Esophagus squamous epithelium (tissue), 5 donors: Measurements from ENCODE around the gene UQCRC2. TPM values are rescaled to one million over a fixed set of nuclear protein-coding genes. Genes with fewer than 3 reads are reported as not detected.

Experiments used
- DNase-seq: peaks from one replicate; lab custom pipeline; 2025; lab: John Stamatoyannopoulos, UW
- H3K27ac ChIP-seq, 4 donors: fragments of 200-600 bp; sonication (generic); one replicate each; pipeline ENCODE4 v1.5.1; 2016 to 2019; ENCODE audit warnings: mild to moderate bottlenecking in 1 of 4
- H3K27me3 ChIP-seq, 4 donors: fragments of 200-600 bp; sonication (generic); 1 replicate in 3 of 4; 2 replicates in 1 of 4; pipeline versions ENCODE4 v1.5.1 to v1.6.0; 2017 to 2021; ENCODE audit warnings: antibody characterized with exemption in 1 of 4
- H3K36me3 ChIP-seq, 3 donors: fragments of 200-600 bp; sonication (generic); one replicate each; pipeline ENCODE4 v1.5.1; 2016 to 2019
- H3K4me1 ChIP-seq, 3 donors: fragments of 200-600 bp; sonication (generic); one replicate each; pipeline ENCODE4 v1.5.1; 2017 to 2019
- H3K4me3 ChIP-seq, 4 donors: fragments of 200-600 bp; sonication (generic); 1 replicate in 3 of 4; 2 replicates in 1 of 4; pipeline ENCODE4 v1.5.1; 2016 to 2019; ENCODE audit warnings: mild to moderate bottlenecking in 2 of 4, moderate library complexity in 1 of 4
- H3K9me3 ChIP-seq, 3 donors: fragments of 200-600 bp; sonication (generic); one replicate each; pipeline ENCODE4 v1.5.1; 2016 to 2019
- CTCF ChIP-seq, 6 experiments: fragments of 450-650 bp in 4 of 6; fragments of 200-600 bp in 2 of 6; sonication (generic) in 2 of 6; IDR thresholded peaks; one replicate each; pipeline ENCODE4 v1.5.1; 2016 to 2019; ENCODE audit warnings: antibody characterized with exemption in 6 of 6, mild to moderate bottlenecking in 4 of 6, moderate library complexity in 4 of 6
- POLR2A ChIP-seq, 4 donors: fragments of 450-650 bp; IDR thresholded peaks; one replicate each; pipeline ENCODE4 v1.6.1; 2017; ENCODE audit warnings: antibody characterized with exemption in 4 of 4, mild to moderate bottlenecking in 4 of 4, moderate library complexity in 3 of 4
- WGBS, 2 donors: methylation state at CpG; one replicate each; pipeline ENCODE4 v1.1.5; 2018; 5-methylcytosine and 5-hydroxymethylcytosine counted together
- intact Hi-C: fragments of 100-400 bp; cut with DNase I; formaldehyde crosslinking; loops from one replicate; pipeline ENCODE4 v1.15.0; 2022
- total RNA-seq, 4 donors: library from RNA; depleted of rRNA; stranded (reverse); fragments of >200 nt; gene quantifications; one replicate each; pipeline ENCODE4 v1.1.0, GENCODE V29; 2016
- donor health status: DM: yes; HTN: yes; CAD: no.

Gene UQCRC2
- total RNA-seq, 4 donors from 2014 or later, result 107 to 207 (median 181) TPM

- peaks cover 0 to 4% (median 0%) of the 10 kb centered on the region in 3 donors for H3K4me1 ChIP-seq
- H3K36me3 ChIP-seq, result peaks cover 33 to 96% (median 54%) of the 10 kb centered on the region in 3 donors
- H3K4me3 ChIP-seq, result no peak overlapping the region
- no peaks in the 10 kb centered on the region for H3K9me3 ChIP-seq
- no peak for TF ChIP-seq POLR2A (IDR thresholded peaks at IDR 0.05)
- TF ChIP-seq CTCF (IDR thresholded peaks at IDR 0.05), result no peak
- intact Hi-C loops, result no loop called here
- WGBS, 2 donors, result 87 to 98% methylated on average over 5 of the region's 5 CpGs
- no peaks in the 10 kb centered on the region for H3K27me3 ChIP-seq
- no peak overlapping the region for H3K27ac ChIP-seq
- DNase-seq, result no peak
Observed at GRCh38 chr16:21982108-21982507, 28.9 kb downstream of the UQCRC2 start.

GRCh38 chr16:21984062-21984461 lies 30.9 kb downstream of the UQCRC2 start:
- DNase-seq, result no peak
- TF ChIP-seq CTCF (IDR thresholded peaks at IDR 0.05) (no peak), POLR2A (IDR thresholded peaks at IDR 0.05) (no peak)
- intact Hi-C loops, result no loop called here
- H3K27me3 ChIP-seq, result no peaks in the 10 kb centered on the region
- H3K27ac ChIP-seq, result no peak overlapping the region
- H3K4me3 ChIP-seq, result no peak overlapping the region
- 83 to 88% methylated on average over 3 of the region's 3 CpGs for WGBS, 2 donors
- H3K36me3 ChIP-seq, result peaks cover 27 to 77% (median 37%) of the 10 kb centered on the region in 3 donors
- no peaks in the 10 kb centered on the region for H3K9me3 ChIP-seq
- peaks cover 0 to 5% (median 0%) of the 10 kb centered on the region in 3 donors for H3K4me1 ChIP-seq

GRCh38 chr16:21985524-21985923 lies 32.4 kb downstream of the UQCRC2 start:
- H3K27ac ChIP-seq, result no peak overlapping the region

GRCh38 chr16:21986692-21987246 lies 33.6 kb downstream of the UQCRC2 start:
- no peak overlapping the region for H3K4me3 ChIP-seq
- H3K4me1 ChIP-seq, result peaks cover 0 to 25% (median 0%) of the 10 kb centered on the region in 3 donors
- intact Hi-C loops, result no loop called here
- DNase-seq, result no peak
- peaks cover 10 to 50% (median 16%) of the 10 kb centered on the region in 3 donors for H3K36me3 ChIP-seq
- 64 to 81% methylated on average over 4 of the region's 4 CpGs for whole genome bisulfite sequencing, 2 donors
- H3K27ac ChIP-seq, result no peak overlapping the region
- TF ChIP-seq CTCF (IDR thresholded peaks at IDR 0.05) (no peak), POLR2A (IDR thresholded peaks at IDR 0.05) (no peak)
- H3K9me3 ChIP-seq, result no peaks in the 10 kb centered on the region
- H3K27me3 ChIP-seq, result no peaks in the 10 kb centered on the region

More at GRCh38 chr16:21985524-21985923, 32.4 kb downstream of the UQCRC2 start:
- intact Hi-C loops, result no loop called here
- H3K36me3 ChIP-seq, result peaks cover 13 to 62% (median 23%) of the 10 kb centered on the region in 3 donors
- H3K4me1 ChIP-seq, result peaks cover 0 to 18% (median 0%) of the 10 kb centered on the region in 3 donors
- no peak for DNase-seq
- no peak overlapping the region for H3K4me3 ChIP-seq
- TF ChIP-seq POLR2A (IDR thresholded peaks at IDR 0.05) (no peak), CTCF (IDR thresholded peaks at IDR 0.05) (no peak)
- H3K27me3 ChIP-seq, result no peaks in the 10 kb centered on the region
- no peaks in the 10 kb centered on the region for H3K9me3 ChIP-seq

GRCh38 chr16:21987498-21987897 lies 34.3 kb downstream of the UQCRC2 start:
- Histone ChIP-seq H3K27ac (no peak overlapping the region), H3K9me3 (no peaks in the 10 kb centered on the region), H3K27me3 (no peaks in the 10 kb centered on the region), H3K4me3 (no peak overlapping the region), H3K36me3 (peaks cover 5 to 43% (median 14%) of the 10 kb centered on the region in 3 donors), H3K4me1 (peaks cover 0 to 25% (median 0%) of the 10 kb centered on the region in 3 donors)
- no peak for TF ChIP-seq CTCF (IDR thresholded peaks at IDR 0.05)
- no peak for TF ChIP-seq POLR2A (IDR thresholded peaks at IDR 0.05)
- WGBS, 2 donors, result 62 to 91% methylated on average over 2 of the region's 2 CpGs
- intact Hi-C loops, result no loop called here
- no peak for DNase-seq
